HepG2 (cell line): Measurements from ENCODE around the gene CD248. TPM values are rescaled to one million over a fixed set of nuclear protein-coding genes. Genes with fewer than 3 reads are reported as not detected.

Experiments
- ARID2 ChIP-seq: sonication (generic); formaldehyde crosslinking; IDR thresholded peaks from 2 replicates; pipeline ENCODE4 v1.8.1; 2022; ENCODE audit warnings: mild to moderate bottlenecking, missing genetic modification reagents, borderline replicate concordance
- FOXA3 ChIP-seq: IDR thresholded peaks from 2 replicates; pipeline ENCODE4 v1.6.1; 2016; ENCODE audit warnings: missing genetic modification reagents, missing compliant biosample characterization
- FOXC1 ChIP-seq: sonication (generic); formaldehyde crosslinking; IDR thresholded peaks from 2 replicates; pipeline ENCODE4 v1.8.0; 2022; ENCODE audit warnings: mild to moderate bottlenecking, missing genetic modification reagents, borderline replicate concordance
- GABPA ChIP-seq, 2 experiments: IDR thresholded peaks; 2 replicates each; pipeline ENCODE4 v1.6.1; 2011 to 2016; ENCODE audit warnings: low read depth in 2 of 2, low read length in 1 of 2, missing biosample characterization in 1 of 2, missing genetic modification characterization in 1 of 2
- GATA4 ChIP-seq: sonication (generic); IDR thresholded peaks from 2 replicates; pipeline ENCODE4 v1.6.1; 2016; ENCODE audit warnings: antibody characterized with exemption, low read depth, borderline replicate concordance
- HNF4G ChIP-seq, 2 experiments: sonication (generic) in 1 of 2; formaldehyde crosslinking in 1 of 2; IDR thresholded peaks; 2 replicates each; pipeline versions ENCODE4 v1.4.0 to v1.6.1; 2011 to 2020; ENCODE audit warnings: borderline replicate concordance in 2 of 2, low read depth in 2 of 2, mild to moderate bottlenecking in 2 of 2, low read length in 1 of 2, missing genetic modification reagents in 1 of 2, moderate library complexity in 1 of 2
- JUNB ChIP-seq: sonication (generic); formaldehyde crosslinking; IDR thresholded peaks from 2 replicates; pipeline ENCODE4 v1.8.0; 2022; ENCODE audit warnings: missing genetic modification reagents, mild to moderate bottlenecking, borderline replicate concordance
- MIER2 ChIP-seq: IDR thresholded peaks from 2 replicates; pipeline ENCODE4 v1.6.1; 2016; ENCODE audit warnings: missing biosample characterization, missing genetic modification reagents
- MTA1 ChIP-seq: sonication (generic); formaldehyde crosslinking; IDR thresholded peaks from 2 replicates; pipeline ENCODE4 v1.4.0; 2020; ENCODE audit warnings: missing genetic modification reagents, mild to moderate bottlenecking, borderline replicate concordance
- NFYB ChIP-seq: sonication (generic); formaldehyde crosslinking; IDR thresholded peaks from 2 replicates; pipeline ENCODE4 v1.4.0; 2020; ENCODE audit warnings: missing genetic modification reagents
- NPAS2 ChIP-seq: sonication (generic); formaldehyde crosslinking; IDR thresholded peaks from 2 replicates; pipeline ENCODE4 v1.8.0; 2022; ENCODE audit warnings: mild to moderate bottlenecking, missing genetic modification reagents, borderline replicate concordance
- SKI ChIP-seq: fragments of 450-650 bp; IDR thresholded peaks from one replicate; pipeline ENCODE4 v1.6.1; 2018; ENCODE audit warnings: mild to moderate bottlenecking; ENCODE audit not compliant: partially characterized antibody
- SKIL ChIP-seq: sonication (generic); formaldehyde crosslinking; IDR thresholded peaks from 2 replicates; pipeline ENCODE4 v1.8.0; 2022; ENCODE audit warnings: missing genetic modification reagents, mild to moderate bottlenecking, moderate library complexity, borderline replicate concordance
- TEAD2 ChIP-seq: sonication (generic); formaldehyde crosslinking; IDR thresholded peaks from 2 replicates; pipeline ENCODE4 v1.9.0; 2021; ENCODE audit warnings: missing genetic modification reagents
- U2AF1 ChIP-seq: fragments of 200-400 bp; formaldehyde crosslinking; optimal IDR thresholded peaks from 2 replicates; pipeline ENCODE3; 2017; ENCODE audit warnings: mild to moderate bottlenecking, low read depth, low read length
- YEATS2 ChIP-seq: sonication (generic); formaldehyde crosslinking; IDR thresholded peaks from 2 replicates; pipeline ENCODE4 v1.4.0; 2020; ENCODE audit warnings: missing genetic modification reagents, borderline replicate concordance
- YEATS4 ChIP-seq: sonication (generic); formaldehyde crosslinking; IDR thresholded peaks from 2 replicates; pipeline ENCODE4 v1.4.0; 2020; ENCODE audit warnings: missing genetic modification reagents, borderline replicate concordance
- ZC3H4 ChIP-seq: sonication (generic); formaldehyde crosslinking; IDR thresholded peaks from 2 replicates; pipeline ENCODE4 v1.4.0; 2020; ENCODE audit warnings: missing genetic modification reagents, borderline replicate concordance
- ZFAT ChIP-seq: sonication (generic); formaldehyde crosslinking; conservative IDR thresholded peaks from 2 replicates; pipeline ENCODE4 v1.8.1; 2023; ENCODE audit warnings: missing genetic modification reagents, inconsistent platforms
- ZFP37 ChIP-seq: sonication (generic); formaldehyde crosslinking; IDR thresholded peaks from 2 replicates; pipeline ENCODE4 v1.4.0; 2020; ENCODE audit warnings: missing genetic modification reagents, borderline replicate concordance
- ZNF224 ChIP-seq: sonication (generic); formaldehyde crosslinking; IDR thresholded peaks from 2 replicates; pipeline ENCODE4 v1.5.0; 2020; ENCODE audit warnings: mild to moderate bottlenecking, missing genetic modification reagents
- ZNF225 ChIP-seq: sonication (generic); formaldehyde crosslinking; IDR thresholded peaks from 2 replicates; pipeline ENCODE4 v1.4.0; 2020; ENCODE audit warnings: mild to moderate bottlenecking, missing genetic modification reagents
- ZNF33B ChIP-seq: sonication (generic); formaldehyde crosslinking; IDR thresholded peaks from 2 replicates; pipeline ENCODE4 v1.5.1; 2020; ENCODE audit warnings: mild to moderate bottlenecking, missing genetic modification reagents
- ZNF34 ChIP-seq: sonication (generic); formaldehyde crosslinking; IDR thresholded peaks from 2 replicates; pipeline ENCODE4 v1.4.0; 2020; ENCODE audit warnings: mild to moderate bottlenecking, missing genetic modification reagents, borderline replicate concordance
- ZNF557 ChIP-seq: sonication (generic); formaldehyde crosslinking; IDR thresholded peaks from 2 replicates; pipeline ENCODE4 v1.4.0; 2020; ENCODE audit warnings: missing genetic modification reagents
- polyA plus RNA-seq, 8 experiments: library from polyadenylated mRNA; depleted of rRNA in 3 of 8; stranded (reverse) in 7 of 8; unstranded in 1 of 8; fragments of >200 nt; fragmentation: Illumina TruSeq in 4 of 8; extraction: Trizol in 4 of 8; gene quantifications; 2 replicates each; pipeline versions ENCODE4 v1.2.1 to v1.2.3, GENCODE V29; 2011 to 2016; ENCODE audit warnings: low read depth in 4 of 8, missing spikeins in 1 of 8, mixed read lengths in 1 of 8; ENCODE audit not compliant: insufficient read depth in 1 of 8
- total RNA-seq, 5 experiments: library from RNA; depleted of rRNA; stranded (reverse); fragments of >200 nt; fragmentation: Illumina TruSeq; extraction: Trizol; gene quantifications; 2 replicates each; pipeline ENCODE4 v1.2.3, GENCODE V29; 2016; ENCODE audit warnings: low read depth in 1 of 5
- TF ChIP-seq, protein P1 (sequence below): sonication (generic); formaldehyde crosslinking; conservative IDR thresholded peaks from 2 replicates; pipeline ENCODE4 v1.8.0; 2022; ENCODE audit warnings: mild to moderate bottlenecking, moderate library complexity, missing genetic modification reagents

Gene CD248
- total and polyA plus RNA-seq, 2 of the 13 experiments (the other 11 are each of a cell fraction or from before 2014, with no cell fraction given) = 0.25 to 0.35 TPM

DNA sequence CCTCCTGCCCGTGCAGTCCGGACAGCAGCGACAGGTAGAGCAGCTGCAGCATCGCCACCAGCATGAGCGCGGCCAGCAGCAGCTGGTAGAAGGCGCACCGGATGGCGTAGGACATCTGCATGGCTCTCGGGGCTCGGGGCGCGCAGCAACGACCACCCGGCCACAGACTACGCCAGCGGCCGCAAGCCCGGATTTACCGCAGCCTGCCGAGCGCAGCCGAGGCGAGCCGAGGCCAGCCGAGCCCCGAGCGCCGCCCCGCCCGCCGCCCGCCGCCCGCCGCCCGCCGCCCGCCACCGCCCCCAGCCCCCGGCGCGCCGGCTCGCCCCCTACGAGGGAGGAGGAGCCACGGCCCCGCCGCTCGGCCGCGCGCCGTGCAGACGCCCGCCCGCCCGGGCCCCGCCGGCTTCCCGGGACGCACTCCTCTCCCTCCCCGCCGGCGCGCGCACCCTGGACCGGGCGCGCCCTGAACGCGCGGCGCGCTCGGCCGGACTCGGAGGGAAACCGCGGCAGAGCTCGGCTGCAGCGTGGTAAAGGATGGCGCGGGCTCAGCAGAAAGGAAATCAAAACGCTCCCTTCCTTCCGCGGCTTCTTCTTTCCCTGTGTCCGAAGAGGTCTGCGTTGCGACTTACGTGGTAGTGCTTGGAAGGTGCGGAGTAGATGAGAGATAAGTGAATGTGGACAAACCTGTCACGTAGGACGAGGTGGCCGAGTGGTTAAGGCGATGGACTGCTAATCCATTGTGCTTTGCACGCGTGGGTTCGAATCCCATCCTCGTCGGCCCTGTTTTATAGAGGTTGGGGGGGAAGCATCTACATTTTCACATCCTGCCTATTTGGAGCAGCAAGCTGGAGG is 30.8 kb upstream of the CD248 start, which contains the start of gene B4GAT1 (continued):
- TF ChIP-seq, protein P1, sequence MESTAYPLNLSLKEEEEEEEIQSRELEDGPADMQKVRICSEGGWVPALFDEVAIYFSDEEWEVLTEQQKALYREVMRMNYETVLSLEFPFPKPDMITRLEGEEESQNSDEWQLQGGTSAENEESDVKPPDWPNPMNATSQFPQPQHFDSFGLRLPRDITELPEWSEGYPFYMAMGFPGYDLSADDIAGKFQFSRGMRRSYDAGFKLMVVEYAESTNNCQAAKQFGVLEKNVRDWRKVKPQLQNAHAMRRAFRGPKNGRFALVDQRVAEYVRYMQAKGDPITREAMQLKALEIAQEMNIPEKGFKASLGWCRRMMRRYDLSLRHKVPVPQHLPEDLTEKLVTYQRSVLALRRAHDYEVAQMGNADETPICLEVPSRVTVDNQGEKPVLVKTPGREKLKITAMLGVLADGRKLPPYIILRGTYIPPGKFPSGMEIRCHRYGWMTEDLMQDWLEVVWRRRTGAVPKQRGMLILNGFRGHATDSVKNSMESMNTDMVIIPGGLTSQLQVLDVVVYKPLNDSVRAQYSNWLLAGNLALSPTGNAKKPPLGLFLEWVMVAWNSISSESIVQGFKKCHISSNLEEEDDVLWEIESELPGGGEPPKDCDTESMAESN (CRISPR knock-in tag) = peak; percentile 74; the same call in 1 of the 2 replicates
- TF ChIP-seq ZNF225 (CRISPR knock-in tag) (0 out of 2 replicates have a peak, but pooled peaks have one; percentile 10), ZNF557 (CRISPR knock-in tag) (0 out of 2 replicates have a peak, but pooled peaks have one; percentile 17), U2AF1 (no peak), NPAS2 (CRISPR knock-in tag) (no peak), ZNF33B (CRISPR knock-in tag) (no peak), FOXA3 (CRISPR knock-in tag) (peak; percentile 44; the same call in 1 of the 2 replicates), GABPA (IDR thresholded peaks at IDR 0.05; ENCODE audit: low read depth, low read length) (no peak), GABPA (CRISPR knock-in tag; IDR thresholded peaks at IDR 0.05; ENCODE audit: low read depth) (no peak; the same call in 1 of the 2 replicates), ZNF224 (CRISPR knock-in tag) (no peak), ZFP37 (CRISPR knock-in tag) (no peak), YEATS4 (CRISPR knock-in tag) (peak; percentile 8; the same call in 1 of the 2 replicates), YEATS2 (CRISPR knock-in tag) (no peak), NFYB (0 out of 2 replicates have a peak, but pooled peaks have one; percentile 26), ZFAT (CRISPR knock-in tag) (no peak), ARID2 (CRISPR knock-in tag) (peak; percentile 46; the same call in 1 of the 2 replicates), HNF4G (IDR thresholded peaks at IDR 0.05; ENCODE audit: borderline replicate concordance, low read depth, low read length) (no peak), HNF4G (CRISPR knock-in tag; IDR thresholded peaks at IDR 0.05; ENCODE audit: borderline replicate concordance, low read depth) (no peak), MTA1 (CRISPR knock-in tag) (no peak), SKIL (CRISPR knock-in tag) (no peak), TEAD2 (CRISPR knock-in tag) (no peak; the same call in 1 of the 2 replicates), MIER2 (CRISPR knock-in tag) (peak; percentile 52; the same call in 1 of the 2 replicates), ZC3H4 (CRISPR knock-in tag) (0 out of 2 replicates have a peak, but pooled peaks have one; percentile 63), FOXC1 (CRISPR knock-in tag) (peak; percentile 77; the same call in 1 of the 2 replicates), GATA4 (no peak), JUNB (CRISPR knock-in tag) (no peak), ZNF34 (CRISPR knock-in tag) (no peak), SKI (peak; percentile 36)
